ENCODE results near the gene NMNAT2.

DNA sequence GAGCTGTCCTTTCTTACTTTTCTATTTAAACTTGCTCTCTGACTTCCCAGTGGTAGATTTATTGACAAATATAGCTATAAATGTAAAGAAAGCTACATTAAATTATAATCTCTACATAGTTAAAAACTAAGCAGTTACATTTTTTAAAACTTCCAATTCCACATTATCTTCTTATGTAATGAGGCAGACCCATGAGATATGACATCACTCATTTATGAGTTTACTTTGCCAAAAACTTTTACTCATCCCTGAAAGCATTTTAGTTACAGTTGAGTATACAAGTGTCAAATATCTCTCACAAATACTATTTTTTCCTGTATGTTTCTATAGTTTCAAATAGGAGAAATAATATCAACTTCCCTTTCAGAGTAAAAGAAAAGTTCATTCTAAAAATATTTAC, 3.8 kb downstream of the NMNAT2 start:
- TF ChIP-seq MAZ (IDR thresholded peaks at IDR 0.05; ENCODE audit: borderline replicate concordance, low read depth, low read length) (no peak), CTCF (conservative IDR thresholded peaks at IDR 0.05; ENCODE audit: low read depth, low read length) (no peak)

All from IMR-90 (cell line).